ENCODE results near the gene GDPD5. TPM values are rescaled to one million over a fixed set of nuclear protein-coding genes. Genes with fewer than 3 reads are reported as not detected.

The GDPD5 gene
- total and polyA plus RNA-seq, 9 of the 15 experiments (the other 6 are each of a cell fraction or from before 2014, with no cell fraction given) = 0.32 to 27.3 (median 8.0) TPM

DNA sequence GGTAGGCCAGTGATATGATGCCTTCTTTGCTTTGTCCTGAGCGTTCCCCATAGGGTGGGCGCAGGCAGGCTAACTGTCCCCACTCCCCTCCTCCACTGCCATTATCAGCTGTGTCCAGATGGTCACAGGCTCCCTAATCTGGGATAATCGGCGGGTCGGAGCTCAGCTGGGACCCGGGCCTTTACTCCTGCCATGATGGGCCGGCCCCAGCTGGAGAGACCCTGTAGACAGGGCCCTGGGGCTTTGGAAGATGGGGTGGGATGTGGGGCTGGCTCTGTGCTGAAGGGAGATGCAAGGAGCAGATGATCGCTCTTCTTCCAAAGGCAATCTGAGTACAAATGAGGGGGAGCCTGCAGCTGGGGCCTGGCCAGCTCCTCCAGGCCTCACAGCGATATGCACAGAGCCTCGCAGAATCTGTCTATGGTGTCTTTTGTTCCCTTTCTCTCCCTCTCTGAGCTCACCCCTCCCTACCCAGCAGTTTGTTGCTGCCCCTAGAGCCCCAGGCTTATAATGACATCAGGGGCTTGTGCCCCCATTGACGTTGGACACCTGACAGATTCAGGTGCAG lies 104.6 kb downstream of the GDPD5 start:
- Histone ChIP-seq H3K9me3 (replicated peaks; ENCODE audit: control insufficient read depth, insufficient read depth, low read depth, low read length) (no peaks in the 10 kb centered on the region), H3K4me3 (no peak overlapping the region), H3K27ac (ENCODE audit: extremely low read depth, low read depth, low read length) (peak overlapping the region; percentile 53; the same call in 1 of the 3 replicates), H3K79me2 (ENCODE audit: control insufficient read depth, insufficient read depth, low read length) (no peaks in the 10 kb centered on the region), H3K9ac (ENCODE audit: insufficient read depth in 1 of 2, low read depth in 2 of 2, low read length in 2 of 2) (peak overlapping the region; percentile 2 to 87; a peak in 3 of 4 replicates), H3K9me1 (ENCODE audit: control insufficient read depth, insufficient read depth, low read length) (peaks cover 5% of the 10 kb centered on the region), H3K36me3 (ENCODE audit: control insufficient read depth, insufficient read depth, low read length) (peaks cover 8% of the 10 kb centered on the region; the same call in 2 of the 3 replicates), H3K4me2 (ENCODE audit: insufficient read depth, low read length) (peak overlapping the region; percentile 57; the same call in 1 of the 2 replicates), H3K4me1 (replicated peaks in 1 of 2; ENCODE audit: control insufficient read depth in 2 of 2, insufficient read depth in 2 of 2, low read length in 2 of 2) (peaks cover 28 to 36% of the 10 kb centered on the region in 2 experiments; a peak in 4 of 5 replicates), H3K27me3 (ENCODE audit: control insufficient read depth in 2 of 2, insufficient read depth in 2 of 2, low read length in 2 of 2) (no peaks in the 10 kb centered on the region), H4K20me1 (replicated peaks; ENCODE audit: control insufficient read depth, insufficient read depth, low read length) (0 out of 2 replicates have a peak, but pooled peaks cover 10% of the 10 kb centered on the region), H2AFZ (ENCODE audit: low read depth, low read length) (no peak overlapping the region)
- no TSS peak for BruUV-seq (replicated peaks)
- DNase-seq (ENCODE audit: extremely low read depth in 1 of 4, low spot score in 3 of 4) (peak; percentile 46 to 68 (median 62)), ATAC-seq (peak; percentile 70), FAIRE-seq (peak; percentile 71)
- under 1% methylated on average over 11 of the region's 11 CpGs for WGBS (ENCODE audit: insufficient coverage, low coverage, missing lambda C conversion rate)
- intact Hi-C loops (cut with micrococcal nuclease) (no loop called here), in situ Hi-C loops (cut with MboI) (no loop called here)
- ChIA-PET POLR2A (interaction anchor here (0.6 to 5.0 kb wide), 9 partner anchors 9 to 113 kb away, joined by 3 to 52 read pairs (median 6); partner anchors contain the start of gene RPS3), CTCF (ENCODE audit: low intra/inter-chr PET ratio) (no interaction called here)
- no peak for TF ChIP-seq RFX5 (IDR thresholded peaks at IDR 0.05; ENCODE audit: low read depth, low read length)
- peak; percentile 58; the same call in 1 of the 2 replicates for TF ChIP-seq SOX6 (IDR thresholded peaks at IDR 0.05)
- no peak for TF ChIP-seq TARDBP (IDR thresholded peaks at IDR 0.05)
- TF ChIP-seq, protein P1, sequence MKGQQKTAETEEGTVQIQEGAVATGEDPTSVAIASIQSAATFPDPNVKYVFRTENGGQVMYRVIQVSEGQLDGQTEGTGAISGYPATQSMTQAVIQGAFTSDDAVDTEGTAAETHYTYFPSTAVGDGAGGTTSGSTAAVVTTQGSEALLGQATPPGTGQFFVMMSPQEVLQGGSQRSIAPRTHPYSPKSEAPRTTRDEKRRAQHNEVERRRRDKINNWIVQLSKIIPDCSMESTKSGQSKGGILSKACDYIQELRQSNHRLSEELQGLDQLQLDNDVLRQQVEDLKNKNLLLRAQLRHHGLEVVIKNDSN (CRISPR knock-in tag; IDR thresholded peaks at IDR 0.05) = 0 out of 2 replicates have a peak, but pooled peaks have one; percentile 2
- peak; percentile 50 for TF ChIP-seq HMGN3 (IDR thresholded peaks at IDR 0.05; ENCODE audit: borderline replicate concordance, extremely low read depth, insufficient read length, low read depth, low read length)
- no peak for TF ChIP-seq TAF1 (IDR thresholded peaks at IDR 0.05; ENCODE audit: control insufficient read depth, extremely low read depth, insufficient read depth, low read length, severe bottlenecking)
- TF ChIP-seq SMAD3 (CRISPR knock-in tag; conservative IDR thresholded peaks at IDR 0.05) = no peak
- TF ChIP-seq ARID1B (IDR thresholded peaks at IDR 0.05) = peak; percentile 94
- TF ChIP-seq KLF16 (IDR thresholded peaks at IDR 0.05) = 0 out of 2 replicates have a peak, but pooled peaks have one; percentile 44
- TF ChIP-seq, protein P2, sequence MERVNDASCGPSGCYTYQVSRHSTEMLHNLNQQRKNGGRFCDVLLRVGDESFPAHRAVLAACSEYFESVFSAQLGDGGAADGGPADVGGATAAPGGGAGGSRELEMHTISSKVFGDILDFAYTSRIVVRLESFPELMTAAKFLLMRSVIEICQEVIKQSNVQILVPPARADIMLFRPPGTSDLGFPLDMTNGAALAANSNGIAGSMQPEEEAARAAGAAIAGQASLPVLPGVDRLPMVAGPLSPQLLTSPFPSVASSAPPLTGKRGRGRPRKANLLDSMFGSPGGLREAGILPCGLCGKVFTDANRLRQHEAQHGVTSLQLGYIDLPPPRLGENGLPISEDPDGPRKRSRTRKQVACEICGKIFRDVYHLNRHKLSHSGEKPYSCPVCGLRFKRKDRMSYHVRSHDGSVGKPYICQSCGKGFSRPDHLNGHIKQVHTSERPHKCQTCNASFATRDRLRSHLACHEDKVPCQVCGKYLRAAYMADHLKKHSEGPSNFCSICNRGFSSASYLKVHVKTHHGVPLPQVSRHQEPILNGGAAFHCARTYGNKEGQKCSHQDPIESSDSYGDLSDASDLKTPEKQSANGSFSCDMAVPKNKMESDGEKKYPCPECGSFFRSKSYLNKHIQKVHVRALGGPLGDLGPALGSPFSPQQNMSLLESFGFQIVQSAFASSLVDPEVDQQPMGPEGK (CRISPR knock-in tag; IDR thresholded peaks at IDR 0.05; ENCODE audit: borderline replicate concordance) = no peak
- TF ChIP-seq, protein P3, sequence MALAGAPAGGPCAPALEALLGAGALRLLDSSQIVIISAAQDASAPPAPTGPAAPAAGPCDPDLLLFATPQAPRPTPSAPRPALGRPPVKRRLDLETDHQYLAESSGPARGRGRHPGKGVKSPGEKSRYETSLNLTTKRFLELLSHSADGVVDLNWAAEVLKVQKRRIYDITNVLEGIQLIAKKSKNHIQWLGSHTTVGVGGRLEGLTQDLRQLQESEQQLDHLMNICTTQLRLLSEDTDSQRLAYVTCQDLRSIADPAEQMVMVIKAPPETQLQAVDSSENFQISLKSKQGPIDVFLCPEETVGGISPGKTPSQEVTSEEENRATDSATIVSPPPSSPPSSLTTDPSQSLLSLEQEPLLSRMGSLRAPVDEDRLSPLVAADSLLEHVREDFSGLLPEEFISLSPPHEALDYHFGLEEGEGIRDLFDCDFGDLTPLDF (CRISPR knock-in tag; IDR thresholded peaks at IDR 0.05) = no peak
- no peak for TF ChIP-seq ZNF146 (CRISPR knock-in tag; IDR thresholded peaks at IDR 0.05; ENCODE audit: unreplicated experiment)
- TF ChIP-seq SMARCA4 (IDR thresholded peaks at IDR 0.05) = peak; percentile 74
- TF ChIP-seq CHD1 (IDR thresholded peaks at IDR 0.05; ENCODE audit: low read length) = no peak
- no peak for TF ChIP-seq POLR2G (IDR thresholded peaks at IDR 0.05; ENCODE audit: low read depth, low read length)
- TF ChIP-seq NBN (IDR thresholded peaks at IDR 0.05; ENCODE audit: low read depth) = no peak
- TF ChIP-seq PML (IDR thresholded peaks at IDR 0.05; ENCODE audit: low read length) = peak; percentile 67; the same call in 1 of the 2 replicates
- no peak for TF ChIP-seq ZNF239 (CRISPR knock-in tag; IDR thresholded peaks at IDR 0.05)
- TF ChIP-seq SP1 (CRISPR knock-in tag; IDR thresholded peaks at IDR 0.05) = peak; percentile 62; the same call in 1 of the 2 replicates
- TF ChIP-seq FOXM1 (IDR thresholded peaks at IDR 0.05; ENCODE audit: low read depth) = peak; percentile 20; the same call in 1 of the 2 replicates
- no peak for TF ChIP-seq FOXM1 (CRISPR knock-in tag; IDR thresholded peaks at IDR 0.05; ENCODE audit: low read depth)
